SU-DHL-6 (cell line): ENCODE results near the gene FXR1.

Experiments
- H2AFZ ChIP-seq: fragments of 200-600 bp; sonication (generic); 2 replicates; pipeline ENCODE4 v1.6.1; 2014; ENCODE audit warnings: low read depth, mild to moderate bottlenecking, moderate library complexity, mixed read lengths, antibody characterized with exemption, low read length; ENCODE audit not compliant: severe bottlenecking
- H3F3A ChIP-seq: fragments of 200-600 bp; shearing (Covaris generic); 2 replicates; pipeline ENCODE4 v1.6.0; 2016; ENCODE audit warnings: antibody characterized with exemption, mild to moderate bottlenecking; ENCODE audit not compliant: insufficient read depth
- H3K27ac ChIP-seq: fragments of 200-600 bp; sonication (generic); 2 replicates; pipeline ENCODE4 v1.5.1; 2016; ENCODE audit warnings: low read depth, mild to moderate bottlenecking, low read length, moderate library complexity, mixed read lengths
- H3K27me3 ChIP-seq: fragments of 200-600 bp; sonication (generic), shearing (Covaris generic); 2 replicates; pipeline ENCODE4 v1.6.0; 2014; ENCODE audit warnings: mild to moderate bottlenecking, low read length
- H3K36me3 ChIP-seq: fragments of 200-600 bp; sonication (generic); 2 replicates; pipeline ENCODE4 v1.6.1; 2014; ENCODE audit warnings: mild to moderate bottlenecking, low read length, mixed read lengths
- H3K4me2 ChIP-seq: fragments of 300-600, 200-600 bp; shearing (Covaris generic), sonication (generic); 2 replicates; pipeline ENCODE4 v1.6.0; 2014; ENCODE audit warnings: low read length, low read depth, mild to moderate bottlenecking; ENCODE audit not compliant: poor library complexity, severe bottlenecking
- H3K4me3 ChIP-seq: fragments of 200-600 bp; sonication (generic); 2 replicates; pipeline ENCODE4 v1.5.1; 2014; ENCODE audit warnings: antibody characterized with exemption, low read length, mild to moderate bottlenecking, mixed read lengths; ENCODE audit not compliant: insufficient read depth, poor library complexity, severe bottlenecking
- H3K79me2 ChIP-seq: fragments of 200-600 bp; sonication (generic); 2 replicates; pipeline ENCODE4 v1.6.1; 2014; ENCODE audit warnings: mild to moderate bottlenecking, low read length, moderate library complexity; ENCODE audit not compliant: insufficient read depth
- H3K9ac ChIP-seq: fragments of 200-600 bp; sonication (generic); 2 replicates; pipeline ENCODE4 v1.7.0; 2014; ENCODE audit warnings: mild to moderate bottlenecking, low read length
- H3K9me2 ChIP-seq: fragments of 200-600 bp; sonication (generic); replicated peaks from 2 replicates; pipeline ENCODE4 v1.6.1; 2014; ENCODE audit warnings: low read length; ENCODE audit not compliant: insufficient read depth
- H3K9me3 ChIP-seq: fragments of 200-600 bp; sonication (generic); 2 replicates; pipeline ENCODE4 v1.6.1; 2014; ENCODE audit warnings: low read length, mixed read lengths; ENCODE audit not compliant: insufficient read depth
- H4K20me1 ChIP-seq: fragments of 200-600 bp; sonication (generic); 2 replicates; pipeline ENCODE4 v1.6.1; 2014; ENCODE audit warnings: low read depth, mild to moderate bottlenecking, antibody characterized with exemption, low read length, moderate library complexity, mixed read lengths
- CTCF ChIP-seq: fragments of 200-600 bp; sonication (generic); IDR thresholded peaks from one replicate; pipeline ENCODE4 v1.5.1; 2017; ENCODE audit warnings: antibody characterized with exemption, mild to moderate bottlenecking, low read length, moderate library complexity; ENCODE audit not compliant: insufficient read depth, poor library complexity, severe bottlenecking
- EZH2phosphoT487 ChIP-seq: fragments of 200-600 bp; sonication (generic), shearing (Covaris generic); conservative IDR thresholded peaks from 2 replicates; pipeline ENCODE4 v1.6.1; 2018; ENCODE audit warnings: mild to moderate bottlenecking, antibody characterized with exemption, low read length, moderate library complexity, mixed read lengths

The FXR1 gene

GRCh38 chr3:180926526-180926925 lies 14.1 kb downstream of the FXR1 start:
- H3K79me2 ChIP-seq: peaks cover 100% of the 10 kb centered on the region
- H3K9me3 ChIP-seq: no peaks in the 10 kb centered on the region
- peaks cover 70% of the 10 kb centered on the region for H4K20me1 ChIP-seq
- peaks cover 8% of the 10 kb centered on the region for H3K36me3 ChIP-seq
- H3K9ac ChIP-seq: no peak overlapping the region
- H3K4me2 ChIP-seq: no peak overlapping the region
- peaks cover under 1% of the 10 kb centered on the region; the same call in 1 of the 2 replicates for H3F3A ChIP-seq
- H3K27me3 ChIP-seq: no peaks in the 10 kb centered on the region
- no peak overlapping the region for H2AFZ ChIP-seq
- no peak overlapping the region for H3K4me3 ChIP-seq
- H3K27ac ChIP-seq: no peak overlapping the region
- TF ChIP-seq EZH2phosphoT487 (no peak), CTCF (no peak)
- H3K9me2 ChIP-seq: no peaks in the 10 kb centered on the region

- Histone ChIP-seq H3K79me2 (peaks cover 100% of the 10 kb centered on the region), H4K20me1 (peaks cover 68% of the 10 kb centered on the region), H3K27ac (no peak overlapping the region), H2AFZ (no peak overlapping the region), H3K27me3 (no peaks in the 10 kb centered on the region), H3K9me2 (no peaks in the 10 kb centered on the region), H3F3A (no peaks in the 10 kb centered on the region; the same call in 1 of the 2 replicates), H3K9me3 (no peaks in the 10 kb centered on the region), H3K9ac (no peak overlapping the region), H3K36me3 (peaks cover 8% of the 10 kb centered on the region; the same call in 1 of the 2 replicates), H3K4me2 (no peak overlapping the region), H3K4me3 (no peak overlapping the region)
- TF ChIP-seq CTCF (no peak), EZH2phosphoT487 (no peak)
Measured at GRCh38 chr3:180929376-180929775, 16.9 kb downstream of the FXR1 start.

- H3K4me3 ChIP-seq: no peak overlapping the region
- H2AFZ ChIP-seq: no peak overlapping the region
- TF ChIP-seq EZH2phosphoT487 (no peak), CTCF (no peak)
- H3K79me2 ChIP-seq: peaks cover 100% of the 10 kb centered on the region
- no peak overlapping the region for H3K4me2 ChIP-seq
- no peaks in the 10 kb centered on the region; the same call in 1 of the 2 replicates for H3F3A ChIP-seq
- H3K9me2 ChIP-seq: no peaks in the 10 kb centered on the region
- H3K9me3 ChIP-seq: no peaks in the 10 kb centered on the region
- H3K9ac ChIP-seq: no peak overlapping the region
- H3K27ac ChIP-seq: no peak overlapping the region
- H3K27me3 ChIP-seq: no peaks in the 10 kb centered on the region
- peaks cover 73% of the 10 kb centered on the region for H4K20me1 ChIP-seq
- H3K36me3 ChIP-seq: peaks cover 19% of the 10 kb centered on the region
Measured at GRCh38 chr3:180930526-180930925, 18.1 kb downstream of the FXR1 start.
